Stimulated activated CD4-positive, alpha-beta T cell treated with anti-CD3 and anti-CD28 coated beads, Interleukin-1b, Interleukin-23, amount 100 ng/mL, for 4 hours (primary cell): ENCODE measurements around the gene TEX47.

Source experiments
- DNase-seq, 2 donors: peaks; one replicate each; pipeline ENCODE4 v3.0.0-alpha.2; 2020; ENCODE audit warnings: low read depth in 2 of 2

TEX47 gene

GRCh38 chr7:88746126-88746525, 49.4 kb downstream of the TEX47 start:
- DNase-seq = no peak
